Measurements from ENCODE around the gene F2R.
"Not testable (repeated sequence)": the region's sequence is repeated elsewhere in the genome, so short reads cannot be mapped to it uniquely, and the experiment has no call there.

Gene F2R

GRCh38 chr5:76745670-76746069 is 29.7 kb downstream of the F2R start:
- no peak overlapping the region for H3K27ac ChIP-seq
- TF ChIP-seq CTCF (conservative IDR thresholded peaks at IDR 0.05) (no peak), ZFX (IDR thresholded peaks at IDR 0.05) (no peak)

GRCh38 chr5:76746677-76747076 is 30.8 kb downstream of the F2R start:
- no peak overlapping the region for H3K27ac ChIP-seq
- no peak; the same call in 1 of the 2 replicates for TF ChIP-seq CTCF (conservative IDR thresholded peaks at IDR 0.05)
- TF ChIP-seq ZFX (IDR thresholded peaks at IDR 0.05) = no peak

- TF ChIP-seq CTCF (conservative IDR thresholded peaks at IDR 0.05) (no peak), ZFX (IDR thresholded peaks at IDR 0.05) (no peak)
- H3K27ac ChIP-seq = no peak overlapping the region
These were observed 31.8 kb downstream of the F2R start for GRCh38 chr5:76747706-76748105.

- H3K27ac ChIP-seq = no peak overlapping the region
- TF ChIP-seq CTCF (conservative IDR thresholded peaks at IDR 0.05) (no peak), ZFX (IDR thresholded peaks at IDR 0.05) (no peak)
These were observed 35.4 kb downstream of the F2R start for GRCh38 chr5:76751291-76751690.

- H3K27ac ChIP-seq = peak overlapping the region; percentile 42; the same call in 1 of the 2 replicates
- no peak for TF ChIP-seq ZFX (IDR thresholded peaks at IDR 0.05)
- TF ChIP-seq CTCF (conservative IDR thresholded peaks at IDR 0.05) = no peak
These were observed 38.7 kb downstream of the F2R start for GRCh38 chr5:76754668-76755078.

GRCh38 chr5:76755779-76756637 is 40.1 kb downstream of the F2R start:
- TF ChIP-seq CTCF (conservative IDR thresholded peaks at IDR 0.05) = no peak
- TF ChIP-seq ZFX (IDR thresholded peaks at IDR 0.05) = no peak
- H3K27ac ChIP-seq = no peak overlapping the region

- no peak for TF ChIP-seq ZFX (IDR thresholded peaks at IDR 0.05)
- TF ChIP-seq CTCF (conservative IDR thresholded peaks at IDR 0.05) = no peak
- no peak overlapping the region for H3K27ac ChIP-seq
These were observed 41.1 kb downstream of the F2R start for GRCh38 chr5:76757049-76757448.

- H3K27ac ChIP-seq = not testable (repeated sequence)
These were observed 45.2 kb downstream of the F2R start for GRCh38 chr5:76761118-76761517.

Measured in C4-2B (cell line).